Osteoblast (primary cell): ENCODE measurements around the gene ATAD3B. TPM values are rescaled to one million over a fixed set of nuclear protein-coding genes. Genes with fewer than 3 reads are reported as not detected.

ENCODE experiments used
- DNase-seq: peaks from one replicate; pipeline ENCODE4 v3.0.0; 2011; ENCODE audit warnings: low spot score, mixed read lengths; ENCODE audit not compliant: insufficient read length; ENCODE audit errors: missing footprints
- H2AFZ ChIP-seq: 2 replicates; pipeline ENCODE4 v1.6.0; 2011; ENCODE audit warnings: mild to moderate bottlenecking, low read length
- H3K27ac ChIP-seq: 2 replicates; pipeline ENCODE4 v1.5.1; 2011; ENCODE audit warnings: mild to moderate bottlenecking, low read depth, low read length, moderate library complexity
- H3K27me3 ChIP-seq: 2 replicates; pipeline ENCODE4 v1.6.0; 2012; ENCODE audit warnings: mild to moderate bottlenecking, control low read depth, inconsistent platforms, low read length, moderate library complexity; ENCODE audit not compliant: insufficient read depth
- H3K36me3 ChIP-seq: 2 replicates; pipeline ENCODE4 v1.5.1; 2011; ENCODE audit warnings: mild to moderate bottlenecking, low read length, control low read depth, moderate library complexity; ENCODE audit not compliant: insufficient read depth
- H3K4me1 ChIP-seq: 2 replicates; pipeline ENCODE4 v1.5.1; 2011; ENCODE audit warnings: mild to moderate bottlenecking, low read length, control low read depth, moderate library complexity; ENCODE audit not compliant: insufficient read depth
- H3K4me2 ChIP-seq: 2 replicates; pipeline ENCODE4 v1.6.0; 2011; ENCODE audit warnings: mild to moderate bottlenecking, low read length; ENCODE audit not compliant: insufficient read depth
- H3K4me3 ChIP-seq: fragments of 200-600 bp; sonication (generic); 3 replicates; pipeline ENCODE4 v1.5.1; 2012; ENCODE audit warnings: mild to moderate bottlenecking, low read length, inconsistent platforms; ENCODE audit not compliant: insufficient read depth
- H3K79me2 ChIP-seq: 2 replicates; pipeline ENCODE4 v1.6.0; 2012; ENCODE audit warnings: mild to moderate bottlenecking, low read length, control low read depth, inconsistent platforms; ENCODE audit not compliant: insufficient read depth
- H3K9me3 ChIP-seq: 2 replicates; pipeline ENCODE4 v1.5.1; 2011; ENCODE audit warnings: low read depth, low read length, control low read depth
- H4K20me1 ChIP-seq: 2 replicates; pipeline ENCODE4 v1.6.0; 2012; ENCODE audit warnings: mild to moderate bottlenecking, low read length, control low read depth; ENCODE audit not compliant: insufficient read depth
- total RNA-seq: library from RNA; depleted of rRNA; stranded (reverse); fragments of >200 nt; gene quantifications from 2 replicates; pipeline ENCODE4 v1.2.3, GENCODE V29; 2012
- TF ChIP-seq, protein P1 (sequence below): IDR thresholded peaks from 2 replicates; pipeline ENCODE4 v1.5.1; 2011; ENCODE audit warnings: mild to moderate bottlenecking, low read depth, low read length, moderate library complexity; ENCODE audit errors: extremely low read depth

ATAD3B gene
- total RNA-seq, 1 donor, result 14.5 TPM

DNA sequence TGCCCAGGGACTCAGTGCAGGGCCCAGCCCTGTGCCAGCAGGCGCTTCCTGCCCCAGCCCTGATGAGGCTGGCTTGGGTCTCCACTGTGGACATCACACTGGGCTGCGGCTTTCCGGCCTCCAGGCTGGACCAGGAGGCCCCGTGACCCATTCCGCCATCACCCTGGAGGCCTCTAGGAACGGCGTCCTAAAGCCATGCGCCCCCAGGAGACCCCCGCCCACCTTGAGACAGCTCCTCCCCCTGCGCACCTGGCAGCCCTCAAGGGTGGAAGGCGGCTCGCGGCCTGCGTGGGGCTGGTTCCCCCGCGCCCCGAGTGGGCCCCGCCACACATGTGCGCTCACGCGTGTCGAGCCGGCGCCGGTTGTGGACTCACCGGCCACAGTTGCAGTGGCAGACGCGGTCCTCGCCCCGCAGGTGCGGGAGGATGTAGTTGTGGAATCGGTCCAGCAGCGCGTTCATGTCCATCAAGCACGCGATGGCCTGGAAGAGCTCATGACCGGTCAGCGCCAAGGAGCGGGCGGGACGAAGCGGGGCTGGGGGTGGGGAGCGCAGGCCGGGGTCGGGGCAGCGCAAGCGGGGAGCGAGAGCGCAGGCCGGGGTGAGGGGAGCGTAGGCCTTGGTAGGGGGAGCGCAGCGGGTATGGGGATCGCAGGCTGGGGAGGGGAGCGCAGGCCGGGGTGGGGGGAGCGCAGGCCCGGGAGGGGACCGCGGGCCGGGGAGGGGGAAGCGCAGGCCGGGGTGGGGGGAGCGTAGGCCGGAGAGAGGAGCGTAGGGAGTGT, 67.9 kb downstream of the ATAD3B start:
- H3K36me3 ChIP-seq, result peaks cover 21% of the 10 kb centered on the region
- no peaks in the 10 kb centered on the region for H3K9me3 ChIP-seq
- H3K27me3 ChIP-seq, result no peaks in the 10 kb centered on the region
- H3K27ac ChIP-seq, result no peak overlapping the region
- no peaks in the 10 kb centered on the region for H3K4me1 ChIP-seq
- peak; percentile 99 for DNase-seq
- no peak overlapping the region for H2AFZ ChIP-seq
- H3K4me3 ChIP-seq, result peak overlapping the region; percentile 72
- TF ChIP-seq, protein P1, sequence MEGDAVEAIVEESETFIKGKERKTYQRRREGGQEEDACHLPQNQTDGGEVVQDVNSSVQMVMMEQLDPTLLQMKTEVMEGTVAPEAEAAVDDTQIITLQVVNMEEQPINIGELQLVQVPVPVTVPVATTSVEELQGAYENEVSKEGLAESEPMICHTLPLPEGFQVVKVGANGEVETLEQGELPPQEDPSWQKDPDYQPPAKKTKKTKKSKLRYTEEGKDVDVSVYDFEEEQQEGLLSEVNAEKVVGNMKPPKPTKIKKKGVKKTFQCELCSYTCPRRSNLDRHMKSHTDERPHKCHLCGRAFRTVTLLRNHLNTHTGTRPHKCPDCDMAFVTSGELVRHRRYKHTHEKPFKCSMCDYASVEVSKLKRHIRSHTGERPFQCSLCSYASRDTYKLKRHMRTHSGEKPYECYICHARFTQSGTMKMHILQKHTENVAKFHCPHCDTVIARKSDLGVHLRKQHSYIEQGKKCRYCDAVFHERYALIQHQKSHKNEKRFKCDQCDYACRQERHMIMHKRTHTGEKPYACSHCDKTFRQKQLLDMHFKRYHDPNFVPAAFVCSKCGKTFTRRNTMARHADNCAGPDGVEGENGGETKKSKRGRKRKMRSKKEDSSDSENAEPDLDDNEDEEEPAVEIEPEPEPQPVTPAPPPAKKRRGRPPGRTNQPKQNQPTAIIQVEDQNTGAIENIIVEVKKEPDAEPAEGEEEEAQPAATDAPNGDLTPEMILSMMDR, result no peak
- H4K20me1 ChIP-seq, result peaks cover 16% of the 10 kb centered on the region
- peak overlapping the region; percentile 78 for H3K4me2 ChIP-seq
- peaks cover 21% of the 10 kb centered on the region for H3K79me2 ChIP-seq

DNA sequence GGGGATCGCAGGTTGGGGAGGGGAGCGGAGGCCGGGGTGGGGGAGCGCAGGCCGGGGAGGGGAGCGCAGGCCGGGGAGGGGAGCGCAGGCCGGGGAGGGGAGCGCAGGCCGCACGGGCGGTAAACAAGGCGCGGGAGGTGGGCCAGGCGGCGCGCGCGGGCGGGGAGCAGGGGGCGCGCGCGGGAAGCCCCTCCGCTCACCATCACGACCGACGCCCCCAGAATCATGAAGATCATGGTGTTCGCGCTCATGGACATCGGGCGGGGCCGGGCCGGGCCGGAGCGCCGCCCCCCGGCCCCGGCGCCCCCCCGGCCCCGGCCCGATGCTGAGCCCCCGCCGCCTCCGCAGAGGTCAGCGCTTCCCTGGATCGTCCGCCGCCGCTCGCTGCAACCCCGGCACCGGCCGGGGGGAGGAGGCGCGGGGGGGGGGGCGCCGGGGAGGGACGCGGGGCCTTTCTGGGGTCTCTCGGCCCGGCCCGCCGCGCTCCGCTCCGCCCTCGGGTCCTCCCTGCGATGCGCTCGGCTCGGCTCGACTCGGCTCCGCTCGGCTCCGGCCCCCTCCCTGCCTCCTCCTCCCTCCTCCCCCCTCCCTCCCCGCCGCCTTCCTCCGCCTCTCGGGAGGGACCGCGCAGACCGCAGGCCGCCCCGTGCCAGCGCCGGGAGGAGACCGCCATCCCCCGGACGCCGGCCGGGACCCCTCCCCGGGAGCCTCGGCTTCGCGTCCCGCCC, 68.7 kb downstream of the ATAD3B start, which contains the start of gene TMEM240:
Gene TMEM240 (minus strand): TSS at position 535 of the 728 bp plus-strand sequence. CDS start 278 bp downstream, at position 257.
- peak within 1 kb of the TSS; percentile 72 for H3K4me3 ChIP-seq
- H3K4me2 ChIP-seq, result peak within 1 kb of the TSS; percentile 78
- H3K4me1 ChIP-seq, result no peaks in the 10 kb centered on the region
- peak; percentile 100 for DNase-seq
- TF ChIP-seq, protein P1, result no peak
- H4K20me1 ChIP-seq, result peaks cover 16% of the 10 kb centered on the region
- H3K36me3 ChIP-seq, result peaks cover 21% of the 10 kb centered on the region
- no peaks in the 10 kb centered on the region for H3K9me3 ChIP-seq
- peaks cover 21% of the 10 kb centered on the region for H3K79me2 ChIP-seq
- H3K27ac ChIP-seq, result no peak within 1 kb of the TSS
- no peaks in the 10 kb centered on the region for H3K27me3 ChIP-seq
- H2AFZ ChIP-seq, result no peak within 1 kb of the TSS

DNA sequence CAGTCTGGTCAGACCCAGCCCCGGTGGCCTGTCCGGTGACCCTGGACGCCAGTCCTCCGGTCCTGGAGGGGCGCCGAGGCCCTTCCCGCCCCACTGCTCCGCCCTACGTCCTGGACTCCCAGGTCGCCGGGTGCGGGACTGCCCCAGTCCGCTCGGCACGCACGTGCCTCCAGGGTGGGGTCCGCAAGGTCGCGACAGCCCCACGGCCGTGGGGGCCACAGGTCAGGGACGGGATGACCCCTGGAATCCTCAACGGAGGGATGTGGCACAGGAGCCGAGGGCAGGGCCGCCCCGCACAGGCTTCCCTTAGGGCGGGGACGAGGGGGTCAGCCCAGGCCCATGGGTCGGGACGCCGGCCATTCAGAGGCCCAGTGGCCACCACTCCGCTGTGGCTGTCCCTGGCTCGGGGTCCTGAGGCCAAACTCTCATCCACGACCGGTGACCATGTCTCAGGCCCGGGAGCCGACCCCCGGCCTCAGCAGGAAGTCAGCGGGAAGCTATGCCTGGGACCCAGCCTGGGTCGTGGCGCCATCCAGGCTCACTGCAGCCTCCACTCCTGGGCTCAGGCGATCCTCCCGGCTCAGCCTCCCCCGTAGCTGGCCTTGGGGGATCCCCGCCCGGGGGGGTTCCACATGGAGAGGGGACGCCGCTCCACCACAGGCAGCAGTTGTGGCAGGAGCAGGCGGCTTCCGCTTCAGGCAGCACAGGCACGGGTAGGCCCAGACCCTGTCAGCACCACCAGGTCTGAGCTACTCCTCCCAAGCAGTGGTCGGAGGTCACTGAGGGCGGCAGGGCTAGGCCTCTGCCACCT, 69.5 kb downstream of the ATAD3B start:
- Histone ChIP-seq H2AFZ (no peak overlapping the region), H3K4me2 (peak overlapping the region; percentile 70), H3K27ac (no peak overlapping the region), H3K4me3 (peak overlapping the region; percentile 72), H3K9me3 (no peaks in the 10 kb centered on the region), H3K79me2 (peaks cover 21% of the 10 kb centered on the region), H3K27me3 (no peaks in the 10 kb centered on the region), H3K36me3 (peaks cover 21% of the 10 kb centered on the region), H4K20me1 (peaks cover 16% of the 10 kb centered on the region), H3K4me1 (no peaks in the 10 kb centered on the region)
- TF ChIP-seq, protein P1, result no peak
- DNase-seq, result peak; percentile 85
